Measurements from ENCODE around the gene SCP2. TPM values are rescaled to one million over a fixed set of nuclear protein-coding genes. Genes with fewer than 3 reads are reported as not detected.

SCP2 gene
- total and polyA plus RNA-seq, 7 donors, result 49.3 to 96.9 (median 88.3) TPM

GRCh38 chr1:53093451-53093754, 166.3 kb downstream of the SCP2 start:
- H3K4me1 ChIP-seq, result no peaks in the 10 kb centered on the region
- no peak overlapping the region for H3K27ac ChIP-seq
- ATAC-seq, result no peak
- no peaks in the 10 kb centered on the region for H3K9me3 ChIP-seq
- WGBS, 3 donors, result 88 to 95% (median 94%) methylated on average over 6 to 8 of the region's 8 CpGs
- no peak for DNase-seq
- intact Hi-C loops (cut with DNase I), result no loop called here
- H3K27me3 ChIP-seq (ENCODE audit: insufficient read depth in 3 of 3, low read length in 2 of 3), result no peaks in the 10 kb centered on the region
- no peak for TF ChIP-seq CTCF (IDR thresholded peaks at IDR 0.05)
- no peaks in the 10 kb centered on the region for H3K36me3 ChIP-seq (ENCODE audit: insufficient read depth in 1 of 2, low read depth in 1 of 2)
- H3K4me3 ChIP-seq, result no peak overlapping the region

GRCh38 chr1:53093778-53094532, 166.9 kb downstream of the SCP2 start:
- no peak overlapping the region for H3K4me3 ChIP-seq
- 87 to 90% (median 88%) methylated on average over 20 of the region's 20 CpGs for WGBS, 3 donors
- intact Hi-C loops (cut with DNase I), result no loop called here
- no peaks in the 10 kb centered on the region for H3K36me3 ChIP-seq (ENCODE audit: insufficient read depth in 1 of 2, low read depth in 1 of 2)
- no peak overlapping the region for H3K27ac ChIP-seq
- ATAC-seq, result no peak
- no peaks in the 10 kb centered on the region for H3K27me3 ChIP-seq (ENCODE audit: insufficient read depth in 3 of 3, low read length in 2 of 3)
- no peak for DNase-seq
- no peak for TF ChIP-seq CTCF (IDR thresholded peaks at IDR 0.05)
- no peaks in the 10 kb centered on the region for H3K4me1 ChIP-seq
- H3K9me3 ChIP-seq, result no peaks in the 10 kb centered on the region

GRCh38 chr1:53094533-53094919, 167.4 kb downstream of the SCP2 start:
- ATAC-seq, result no peak
- intact Hi-C loops (cut with DNase I), result no loop called here
- TF ChIP-seq CTCF (IDR thresholded peaks at IDR 0.05), result no peak
- Histone ChIP-seq H3K4me1 (no peaks in the 10 kb centered on the region), H3K36me3 (ENCODE audit: insufficient read depth in 1 of 2, low read depth in 1 of 2) (no peaks in the 10 kb centered on the region), H3K4me3 (no peak overlapping the region), H3K9me3 (no peaks in the 10 kb centered on the region), H3K27ac (no peak overlapping the region), H3K27me3 (ENCODE audit: insufficient read depth in 3 of 3, low read length in 2 of 3) (no peaks in the 10 kb centered on the region)
- no peak for DNase-seq
- 44 to 58% (median 56%) methylated on average over 9 to 13 of the region's 13 CpGs for WGBS, 3 donors

Other genes starting within 250 kb of the SCP2 start
- 10 to 100 TPM; 25.2 to 48.8 (median 38.7) TPM for gene COA7, start 228.9 kb upstream of the SCP2 start, total RNA-seq
- 10 to 100 TPM; 27.4 to 41.8 (median 30.5) TPM for gene COA7, start 228.9 kb upstream of the SCP2 start, polyA plus RNA-seq
- 100 to 1,000 TPM in 2 of 4 donors, 10 to 100 TPM in 2; 72.0 to 152 (median 97.1) TPM for gene ZYG11B, start 200.8 kb upstream of the SCP2 start, total RNA-seq
- gene ZYG11B, start 200.8 kb upstream of the SCP2 start, polyA plus RNA-seq, result 10 to 100 TPM; 11.4 to 91.0 (median 24.4) TPM
- under 1 TPM in 1 of 4 donors, not detected in 3; 0.13 TPM for gene ZYG11A, start 84.5 kb upstream of the SCP2 start, total RNA-seq
- not detected for gene ZYG11A, start 84.5 kb upstream of the SCP2 start, polyA plus RNA-seq
- 10 to 100 TPM; 44.5 to 87.7 (median 53.5) TPM for gene ECHDC2, start 5.5 kb upstream of the SCP2 start, total RNA-seq
- gene ECHDC2, start 5.5 kb upstream of the SCP2 start, polyA plus RNA-seq, result 10 to 100 TPM; 25.4 to 43.1 (median 42.6) TPM
- 10 to 100 TPM in 1 of 4 donors, 1 to 10 TPM in 3; 7.2 to 27.1 (median 8.4) TPM for gene PODN, start 134.9 kb downstream of the SCP2 start, total RNA-seq
- gene PODN, start 134.9 kb downstream of the SCP2 start, polyA plus RNA-seq, result 1 to 10 TPM; 3.0 to 5.6 (median 4.7) TPM
- 1 to 10 TPM in 2 of 4 donors, under 1 TPM in 2; 0.32 to 6.2 (median 0.77) TPM for gene SLC1A7, start 215.4 kb downstream of the SCP2 start, total RNA-seq
- gene SLC1A7, start 215.4 kb downstream of the SCP2 start, polyA plus RNA-seq, result under 1 TPM; 0.04 to 0.59 (median 0.31) TPM